Upper lobe of right lung (tissue), 1 donor: ENCODE data around the gene CCDC87. TPM values are rescaled to one million over a fixed set of nuclear protein-coding genes. Genes with fewer than 3 reads are reported as not detected.

Experiments used
- ATAC-seq: fragments of 200-7000 bp; cut with Tn5 transposase; one replicate; pipeline ENCODE4 v1.9.1; 2020; ENCODE audit warnings: mild to moderate bottlenecking, moderate library complexity
- DNase-seq: peaks from one replicate; pipeline ENCODE4 v3.0.0-alpha.2; 2020
- H3K27ac ChIP-seq: fragments of 200-600 bp; one replicate; pipeline ENCODE4 v1.8.0; 2022
- H3K27me3 ChIP-seq: fragments of 200-600 bp; one replicate; pipeline ENCODE4 v1.8.0; 2022; ENCODE audit warnings: mild to moderate bottlenecking
- H3K36me3 ChIP-seq: fragments of 200-600 bp; one replicate; pipeline ENCODE4 v1.8.0; 2022
- H3K4me1 ChIP-seq: fragments of 200-600 bp; one replicate; pipeline ENCODE4 v1.8.0; 2022
- H3K4me3 ChIP-seq: fragments of 200-600 bp; one replicate; pipeline ENCODE4 v1.8.0; 2022; ENCODE audit warnings: mild to moderate bottlenecking
- H3K9me3 ChIP-seq: fragments of 200-600 bp; one replicate; pipeline ENCODE4 v1.8.0; 2022
- intact Hi-C: fragments of 100-400 bp; cut with DNase I; formaldehyde crosslinking; loops from one replicate; pipeline ENCODE4 v1.11.0; 2022
- total RNA-seq: library from RNA; stranded (reverse); fragmentation: NEBNext Ultra II Directional; extraction: Animal tissue kit (Norgen Biotek cat#: 25700); gene quantifications from one replicate; pipeline ENCODE4 v1.2.1, GENCODE V29; 2021
- TF ChIP-seq, protein P1 (sequence below): fragments of 200-600 bp; IDR thresholded peaks from one replicate; pipeline ENCODE4 v1.8.0; 2022; ENCODE audit warnings: antibody characterized with exemption
- donor health status: DM: no; HTN: yes; CAD: no; lungs with severe emphysema.

Gene CCDC87
- total RNA-seq, 1 donor from 2014 or later, result 0.26 TPM

DNA sequence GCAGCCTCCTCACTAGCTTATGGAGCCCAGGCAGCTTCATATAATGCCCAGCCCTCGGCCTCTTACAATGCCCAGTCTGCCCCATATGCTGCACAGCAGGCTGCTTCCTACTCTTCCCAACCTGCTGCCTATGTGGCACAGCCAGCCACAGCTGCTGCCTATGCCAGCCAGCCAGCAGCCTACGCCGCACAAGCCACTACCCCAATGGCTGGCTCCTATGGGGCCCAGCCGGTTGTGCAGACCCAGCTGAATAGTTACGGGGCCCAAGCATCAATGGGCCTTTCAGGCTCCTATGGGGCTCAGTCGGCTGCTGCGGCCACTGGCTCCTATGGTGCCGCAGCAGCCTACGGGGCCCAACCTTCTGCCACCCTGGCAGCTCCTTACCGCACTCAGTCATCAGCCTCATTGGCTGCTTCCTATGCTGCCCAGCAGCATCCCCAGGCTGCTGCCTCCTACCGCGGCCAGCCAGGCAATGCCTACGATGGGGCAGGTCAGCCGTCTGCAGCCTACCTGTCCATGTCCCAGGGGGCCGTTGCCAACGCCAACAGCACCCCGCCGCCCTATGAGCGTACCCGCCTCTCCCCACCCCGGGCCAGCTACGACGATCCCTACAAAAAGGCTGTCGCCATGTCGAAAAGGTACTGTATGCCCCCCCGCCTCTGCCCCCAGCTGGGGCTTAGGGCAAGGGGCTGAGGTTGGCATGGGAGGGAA, 32.3 kb upstream of the CCDC87 start:
- Histone ChIP-seq H3K4me1 (peaks cover 29% of the 10 kb centered on the region), H3K4me3 (no peak overlapping the region), H3K36me3 (peaks cover 73% of the 10 kb centered on the region), H3K9me3 (no peaks in the 10 kb centered on the region), H3K27me3 (no peaks in the 10 kb centered on the region), H3K27ac (no peak overlapping the region)
- ATAC-seq, result no peak
- intact Hi-C loops, result no loop called here
- TF ChIP-seq, protein P1, sequence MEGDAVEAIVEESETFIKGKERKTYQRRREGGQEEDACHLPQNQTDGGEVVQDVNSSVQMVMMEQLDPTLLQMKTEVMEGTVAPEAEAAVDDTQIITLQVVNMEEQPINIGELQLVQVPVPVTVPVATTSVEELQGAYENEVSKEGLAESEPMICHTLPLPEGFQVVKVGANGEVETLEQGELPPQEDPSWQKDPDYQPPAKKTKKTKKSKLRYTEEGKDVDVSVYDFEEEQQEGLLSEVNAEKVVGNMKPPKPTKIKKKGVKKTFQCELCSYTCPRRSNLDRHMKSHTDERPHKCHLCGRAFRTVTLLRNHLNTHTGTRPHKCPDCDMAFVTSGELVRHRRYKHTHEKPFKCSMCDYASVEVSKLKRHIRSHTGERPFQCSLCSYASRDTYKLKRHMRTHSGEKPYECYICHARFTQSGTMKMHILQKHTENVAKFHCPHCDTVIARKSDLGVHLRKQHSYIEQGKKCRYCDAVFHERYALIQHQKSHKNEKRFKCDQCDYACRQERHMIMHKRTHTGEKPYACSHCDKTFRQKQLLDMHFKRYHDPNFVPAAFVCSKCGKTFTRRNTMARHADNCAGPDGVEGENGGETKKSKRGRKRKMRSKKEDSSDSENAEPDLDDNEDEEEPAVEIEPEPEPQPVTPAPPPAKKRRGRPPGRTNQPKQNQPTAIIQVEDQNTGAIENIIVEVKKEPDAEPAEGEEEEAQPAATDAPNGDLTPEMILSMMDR, result no peak
- no peak for DNase-seq

DNA sequence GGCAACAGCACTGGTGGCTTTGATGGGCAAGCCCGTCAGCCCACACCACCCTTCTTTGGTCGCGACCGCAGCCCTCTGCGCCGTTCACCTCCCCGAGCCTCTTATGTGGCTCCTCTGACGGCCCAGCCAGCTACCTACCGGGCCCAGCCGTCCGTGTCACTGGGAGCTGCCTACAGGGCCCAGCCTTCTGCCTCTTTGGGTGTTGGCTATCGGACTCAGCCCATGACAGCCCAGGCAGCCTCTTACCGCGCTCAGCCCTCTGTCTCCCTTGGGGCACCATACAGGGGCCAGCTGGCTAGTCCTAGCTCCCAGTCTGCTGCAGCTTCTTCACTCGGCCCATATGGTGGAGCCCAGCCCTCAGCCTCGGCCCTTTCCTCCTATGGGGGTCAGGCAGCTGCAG, 31.6 kb upstream of the CCDC87 start:
- ATAC-seq, result no peak
- no peaks in the 10 kb centered on the region for H3K9me3 ChIP-seq
- TF ChIP-seq, protein P1, result no peak
- H3K27ac ChIP-seq, result no peak overlapping the region
- intact Hi-C loops, result no loop called here
- no peaks in the 10 kb centered on the region for H3K27me3 ChIP-seq
- DNase-seq, result no peak
- H3K4me3 ChIP-seq, result no peak overlapping the region
- peaks cover 65% of the 10 kb centered on the region for H3K36me3 ChIP-seq
- peaks cover 36% of the 10 kb centered on the region for H3K4me1 ChIP-seq

DNA sequence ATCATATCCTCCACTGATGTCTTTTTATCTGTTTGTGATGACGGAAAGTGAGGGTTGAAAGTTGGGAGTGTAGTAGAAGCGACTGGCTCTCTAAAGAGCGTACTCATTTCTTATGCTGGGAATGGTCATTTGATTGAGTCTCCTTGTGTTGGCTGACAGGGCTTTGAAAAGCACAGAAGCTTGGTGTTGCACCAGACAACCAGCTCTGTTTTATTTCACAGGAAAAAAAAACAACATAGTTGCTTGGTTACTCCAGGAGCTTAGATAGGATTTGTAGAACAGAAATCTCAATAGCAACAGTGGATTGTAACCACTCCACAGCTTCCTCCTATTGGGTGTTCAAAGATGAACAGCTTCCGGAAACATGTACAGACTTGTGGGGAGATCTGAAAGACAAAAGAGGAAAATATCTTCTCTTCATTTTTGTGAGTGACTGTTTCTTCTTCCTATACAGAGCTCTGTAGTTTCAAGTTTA, 26.3 kb upstream of the CCDC87 start:
- TF ChIP-seq, protein P1, result no peak
- no peaks in the 10 kb centered on the region for H3K9me3 ChIP-seq
- intact Hi-C loops, result no loop called here
- peaks cover 12% of the 10 kb centered on the region for H3K36me3 ChIP-seq
- H3K4me3 ChIP-seq, result peak overlapping the region; percentile 71
- ATAC-seq, result no peak
- H3K27me3 ChIP-seq, result no peaks in the 10 kb centered on the region
- no peak for DNase-seq
- H3K27ac ChIP-seq, result peak overlapping the region; percentile 94
- peaks cover 56% of the 10 kb centered on the region for H3K4me1 ChIP-seq

DNA sequence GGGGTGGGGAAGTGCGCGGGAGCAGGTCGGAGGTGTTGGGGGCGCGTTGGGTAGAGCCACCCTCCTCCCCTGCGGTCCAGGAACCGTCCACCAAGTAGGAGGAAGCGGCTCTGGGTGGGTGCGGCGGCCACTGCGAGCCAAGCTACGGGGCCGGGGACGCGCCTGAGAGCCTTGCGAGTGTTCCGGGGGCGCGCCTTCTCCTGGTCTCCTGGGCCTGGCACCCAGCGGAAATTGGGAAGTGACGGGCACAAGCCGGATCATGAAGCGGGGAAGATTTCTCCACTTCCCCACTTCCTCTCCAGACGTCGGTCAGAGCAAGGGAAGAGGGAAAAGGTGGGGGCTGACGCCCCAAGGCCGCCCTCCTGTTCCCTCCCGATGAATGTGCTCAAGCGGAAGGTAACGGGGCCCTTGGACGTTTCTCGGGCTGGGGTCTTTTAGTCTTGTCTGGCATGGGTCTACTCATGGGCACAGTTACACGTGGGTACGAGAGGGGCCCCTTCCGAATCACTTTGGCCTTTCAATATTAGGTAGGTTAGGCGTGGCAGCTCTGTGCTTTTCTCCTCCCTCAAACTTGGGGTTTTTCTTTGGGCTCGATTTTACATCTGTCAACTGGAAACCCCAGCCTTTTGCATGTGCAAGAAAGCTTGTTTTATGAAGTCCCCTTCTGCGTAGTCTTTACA, 24.4 kb upstream of the CCDC87 start:
- DNase-seq (peak; percentile 92), ATAC-seq (peak; percentile 72)
- peak overlapping the region; percentile 94 for H3K27ac ChIP-seq
- peak overlapping the region; percentile 71 for H3K4me3 ChIP-seq
- no peaks in the 10 kb centered on the region for H3K36me3 ChIP-seq
- H3K9me3 ChIP-seq, result no peaks in the 10 kb centered on the region
- TF ChIP-seq, protein P1, result no peak
- intact Hi-C loops, result no loop called here
- H3K27me3 ChIP-seq, result no peaks in the 10 kb centered on the region
- H3K4me1 ChIP-seq, result peaks cover 43% of the 10 kb centered on the region

DNA sequence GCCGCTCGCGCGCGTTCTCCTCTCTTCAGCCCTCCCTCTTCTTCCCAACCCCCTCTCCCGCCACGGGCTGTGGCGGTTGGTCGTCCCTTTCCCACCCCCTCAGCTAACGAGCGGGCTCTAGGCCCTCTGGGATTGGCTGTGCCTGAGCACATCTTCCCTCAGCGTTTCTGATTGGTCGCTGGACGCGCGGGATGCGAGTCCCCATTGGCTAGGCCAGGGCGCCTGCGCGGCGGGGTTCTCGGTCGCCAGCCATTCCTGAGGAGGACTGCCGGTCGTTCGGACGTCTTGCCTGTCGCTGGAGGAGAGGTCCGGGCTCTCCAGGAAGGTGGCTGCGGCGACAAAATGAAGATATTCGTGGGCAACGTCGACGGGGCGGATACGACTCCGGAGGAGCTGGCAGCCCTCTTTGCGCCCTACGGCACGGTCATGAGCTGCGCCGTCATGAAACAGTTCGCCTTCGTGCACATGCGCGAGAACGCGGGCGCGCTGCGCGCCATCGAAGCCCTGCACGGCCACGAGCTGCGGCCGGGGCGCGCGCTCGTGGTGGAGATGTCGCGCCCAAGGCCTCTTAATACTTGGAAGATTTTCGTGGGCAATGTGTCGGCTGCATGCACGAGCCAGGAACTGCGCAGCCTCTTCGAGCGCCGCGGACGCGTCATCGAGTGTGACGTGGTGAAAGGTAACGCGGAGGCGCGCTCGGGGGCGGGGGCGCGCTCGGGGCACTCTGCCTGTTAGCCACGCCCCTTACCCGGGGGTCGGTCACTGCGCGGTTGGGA, 23.7 kb upstream of the CCDC87 start, which contains the start of gene RBM14:
TSS of gene RBM14 (plus strand) at position 252 of the 776 bp plus-strand sequence. CDS start at position 343, 91 bp downstream.
- Histone ChIP-seq H3K4me3 (peak within 1 kb of the TSS; percentile 71), H3K9me3 (no peaks in the 10 kb centered on the region), H3K27ac (peak within 1 kb of the TSS; percentile 94), H3K36me3 (no peaks in the 10 kb centered on the region), H3K27me3 (no peaks in the 10 kb centered on the region), H3K4me1 (peaks cover 39% of the 10 kb centered on the region)
- TF ChIP-seq, protein P1, result no peak
- DNase-seq (peak; percentile 99), ATAC-seq (peak; percentile 97)
- intact Hi-C loops, result no loop called here
